Middle frontal gyrus (tissue), 1 donor: Measurements from ENCODE around the gene PCGF1.
A peak's percentile ranks its signal among the peaks of the same experiment; 100 is the strongest.
"Not testable (repeated sequence)": the region's sequence is repeated elsewhere in the genome, so short reads cannot be mapped to it uniquely, and the experiment has no call there.

Experiments
- DNase-seq: peaks from one replicate; pipeline ENCODE4 v3.0.0-alpha.2; 2015; ENCODE audit warnings: low spot score; ENCODE audit errors: extremely low spot score

PCGF1 gene

GRCh38 chr2:74499940-74500577 is 7.4 kb downstream of the PCGF1 start:
- DNase-seq, result no peak

GRCh38 chr2:74499267-74499939 is 8.1 kb downstream of the PCGF1 start, which contains the start of gene LBX2:
LBX2 (minus strand) TSS chr2:74499603; CDS start chr2:74499537, 66 bp downstream.
- no peak for DNase-seq

- DNase-seq, result no peak
Observed at GRCh38 chr2:74498500-74499266, 8.8 kb downstream of the PCGF1 start.

GRCh38 chr2:74497777-74498499 is 9.6 kb downstream of the PCGF1 start:
- DNase-seq, result no peak

GRCh38 chr2:74496997-74497776 is 10.3 kb downstream of the PCGF1 start:
- DNase-seq, result no peak

GRCh38 chr2:74495440-74495839 is 12.1 kb downstream of the PCGF1 start:
- no peak for DNase-seq

- no peak for DNase-seq
Observed at GRCh38 chr2:74493546-74493945, 13.9 kb downstream of the PCGF1 start.

GRCh38 chr2:74491648-74492544 is 15.6 kb downstream of the PCGF1 start:
- DNase-seq, result no peak

GRCh38 chr2:74489906-74490305 is 17.6 kb downstream of the PCGF1 start:
- DNase-seq, result no peak

GRCh38 chr2:74488643-74489481 is 18.6 kb downstream of the PCGF1 start:
- DNase-seq, result no peak

GRCh38 chr2:74486141-74486540 is 21.4 kb downstream of the PCGF1 start:
- no peak for DNase-seq

- not testable (repeated sequence) for DNase-seq
Observed at GRCh38 chr2:74483675-74484164, 23.8 kb downstream of the PCGF1 start.

GRCh38 chr2:74482801-74483674 is 24.5 kb downstream of the PCGF1 start, which contains the start of the genes CCDC142 and TTC31:
CCDC142 (minus strand) TSS chr2:74482998; CDS start chr2:74482837, 161 bp downstream.
TTC31 (plus strand) TSS chr2:74483081; CDS start chr2:74483096, 15 bp downstream.
- DNase-seq, result peak; percentile 94

GRCh38 chr2:74481961-74482800 is 25.3 kb downstream of the PCGF1 start:
- peak; percentile 16 for DNase-seq

- DNase-seq, result no peak
Observed at GRCh38 chr2:74481431-74481830, 26.1 kb downstream of the PCGF1 start.

GRCh38 chr2:74474899-74475298 is 32.6 kb downstream of the PCGF1 start:
- no peak for DNase-seq

GRCh38 chr2:74474481-74474880 is 33.0 kb downstream of the PCGF1 start:
- DNase-seq, result no peak
